Lower leg skin (tissue), 3 donors: ENCODE measurements around the gene OTUB1.

Source experiments
- POLR2A ChIP-seq, 2 donors: fragments of 450-650 bp; IDR thresholded peaks; one replicate each; pipeline ENCODE4 v1.6.1; 2016 to 2017; ENCODE audit warnings: antibody characterized with exemption in 2 of 2, mild to moderate bottlenecking in 1 of 2, moderate library complexity in 1 of 2
- TF ChIP-seq, protein P1 (sequence below), 3 donors: fragments of 450-650 bp; IDR thresholded peaks; one replicate each; pipeline ENCODE4 v1.5.1; 2016; ENCODE audit warnings: antibody characterized with exemption in 3 of 3, mild to moderate bottlenecking in 3 of 3, moderate library complexity in 2 of 3

DNA sequence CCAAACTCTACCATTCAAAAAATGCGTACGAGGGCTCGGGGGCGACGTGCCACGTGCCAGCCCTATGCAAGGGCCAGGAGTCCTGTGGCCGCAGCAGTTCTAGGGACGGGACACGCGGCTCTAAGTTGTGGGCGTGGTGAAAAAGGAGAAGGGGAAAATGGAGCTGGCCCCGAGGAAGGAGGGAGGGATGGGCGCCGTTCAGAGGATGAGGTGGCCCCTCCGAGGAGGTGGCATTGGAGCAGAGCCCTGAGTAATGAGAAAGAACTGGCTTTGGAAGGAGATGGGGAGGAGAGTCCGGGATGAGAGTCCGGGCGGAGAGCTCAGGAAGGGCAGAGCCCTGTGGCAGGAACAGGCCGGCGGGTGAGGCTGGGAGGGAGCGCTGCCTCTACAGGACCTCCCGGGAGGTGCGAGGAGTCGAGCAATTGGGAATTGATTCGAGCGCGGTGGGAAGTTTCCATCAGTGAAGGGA lies 21.0 kb downstream of the OTUB1 start:
- TF ChIP-seq, protein P1, sequence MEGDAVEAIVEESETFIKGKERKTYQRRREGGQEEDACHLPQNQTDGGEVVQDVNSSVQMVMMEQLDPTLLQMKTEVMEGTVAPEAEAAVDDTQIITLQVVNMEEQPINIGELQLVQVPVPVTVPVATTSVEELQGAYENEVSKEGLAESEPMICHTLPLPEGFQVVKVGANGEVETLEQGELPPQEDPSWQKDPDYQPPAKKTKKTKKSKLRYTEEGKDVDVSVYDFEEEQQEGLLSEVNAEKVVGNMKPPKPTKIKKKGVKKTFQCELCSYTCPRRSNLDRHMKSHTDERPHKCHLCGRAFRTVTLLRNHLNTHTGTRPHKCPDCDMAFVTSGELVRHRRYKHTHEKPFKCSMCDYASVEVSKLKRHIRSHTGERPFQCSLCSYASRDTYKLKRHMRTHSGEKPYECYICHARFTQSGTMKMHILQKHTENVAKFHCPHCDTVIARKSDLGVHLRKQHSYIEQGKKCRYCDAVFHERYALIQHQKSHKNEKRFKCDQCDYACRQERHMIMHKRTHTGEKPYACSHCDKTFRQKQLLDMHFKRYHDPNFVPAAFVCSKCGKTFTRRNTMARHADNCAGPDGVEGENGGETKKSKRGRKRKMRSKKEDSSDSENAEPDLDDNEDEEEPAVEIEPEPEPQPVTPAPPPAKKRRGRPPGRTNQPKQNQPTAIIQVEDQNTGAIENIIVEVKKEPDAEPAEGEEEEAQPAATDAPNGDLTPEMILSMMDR (IDR thresholded peaks at IDR 0.05), result no peak
- no peak for TF ChIP-seq POLR2A (IDR thresholded peaks at IDR 0.05)
